CD14-positive monocyte (primary cell): ENCODE data around the gene OLFML1. TPM values are rescaled to one million over a fixed set of nuclear protein-coding genes. Genes with fewer than 3 reads are reported as not detected.

Experiments
- DNase-seq, 3 donors: peaks; one replicate each; pipeline ENCODE4 v3.0.0-alpha.2; 2011 to 2022
- H2AFZ ChIP-seq: 2 replicates; pipeline ENCODE4 v1.6.0; 2012; ENCODE audit warnings: mild to moderate bottlenecking, low read depth, low read length, inconsistent platforms; ENCODE audit not compliant: insufficient read depth, poor library complexity, severe bottlenecking
- H3K27ac ChIP-seq, 2 donors: 1 replicate in 1 of 2; 2 replicates in 1 of 2; pipeline ENCODE4 v1.5.1; 2012 to 2013; ENCODE audit warnings: low read length in 2 of 2, control low read depth in 1 of 2, inconsistent platforms in 1 of 2, low read depth in 1 of 2, mild to moderate bottlenecking in 1 of 2
- H3K27me3 ChIP-seq, 2 donors: one replicate each; pipeline versions ENCODE4 v1.6.0 to v1.6.1; 2011 to 2013; ENCODE audit warnings: low read length in 2 of 2; ENCODE audit not compliant: control insufficient read depth in 2 of 2, insufficient read depth in 2 of 2
- H3K36me3 ChIP-seq, 2 donors: replicated peaks in 1 of 2; 1 replicate in 1 of 2; 2 replicates in 1 of 2; pipeline versions ENCODE4 v1.5.1 to v1.6.1; 2012 to 2013; ENCODE audit warnings: low read length in 2 of 2, control low read depth in 1 of 2, inconsistent platforms in 1 of 2, mild to moderate bottlenecking in 1 of 2; ENCODE audit not compliant: insufficient read depth in 2 of 2, control insufficient read depth in 1 of 2
- H3K4me1 ChIP-seq, 2 donors: 1 replicate in 1 of 2; 2 replicates in 1 of 2; pipeline versions ENCODE4 v1.5.1 to v1.6.1; 2012 to 2013; ENCODE audit warnings: low read length in 2 of 2, control low read depth in 1 of 2, inconsistent platforms in 1 of 2, mild to moderate bottlenecking in 1 of 2, moderate library complexity in 1 of 2; ENCODE audit not compliant: insufficient read depth in 2 of 2, control insufficient read depth in 1 of 2
- H3K4me2 ChIP-seq: replicated peaks from 2 replicates; pipeline ENCODE3; 2012; ENCODE audit warnings: low read length, moderate library complexity, mild to moderate bottlenecking; ENCODE audit not compliant: poor library complexity, severe bottlenecking; ENCODE audit errors: extremely low read depth
- H3K4me3 ChIP-seq, 3 experiments: fragments of 200-600 bp in 1 of 3; sonication (generic) in 1 of 3; replicated peaks in 1 of 3; 1 replicate in 2 of 3; 2 replicates in 1 of 3; pipeline ENCODE4 v1.5.1; 2011 to 2013; ENCODE audit warnings: low read length in 3 of 3, mild to moderate bottlenecking in 3 of 3, control low read depth in 2 of 3, low read depth in 2 of 3, inconsistent platforms in 1 of 3, moderate library complexity in 1 of 3
- H3K79me2 ChIP-seq: 2 replicates; pipeline ENCODE4 v1.6.0; 2012; ENCODE audit warnings: mild to moderate bottlenecking, control low read depth, inconsistent platforms, low read length, moderate library complexity; ENCODE audit not compliant: insufficient read depth
- H3K9ac ChIP-seq: 2 replicates; pipeline ENCODE4 v1.6.0; 2017; ENCODE audit warnings: low read length, mild to moderate bottlenecking; ENCODE audit not compliant: insufficient read depth, poor library complexity, severe bottlenecking
- H3K9me3 ChIP-seq, 2 donors: replicated peaks in 1 of 2; 1 replicate in 1 of 2; 2 replicates in 1 of 2; pipeline versions ENCODE4 v1.5.1 to v1.6.1; 2012 to 2013; ENCODE audit warnings: low read length in 2 of 2, control low read depth in 1 of 2; ENCODE audit not compliant: control insufficient read depth in 1 of 2, insufficient read depth in 1 of 2
- H4K20me1 ChIP-seq: 2 replicates; pipeline ENCODE4 v1.6.0; 2012; ENCODE audit warnings: mild to moderate bottlenecking, low read length, control low read depth, moderate library complexity; ENCODE audit not compliant: insufficient read depth
- H3K27ac Mint-ChIP-seq, 7 donors: one replicate each; pipeline ENCODE4 v1.8.0; 2020; ENCODE audit warnings: mild to moderate bottlenecking in 7 of 7, mixed read lengths in 7 of 7, moderate library complexity in 6 of 7, inconsistent platforms in 2 of 7
- H3K27me3 Mint-ChIP-seq, 3 donors: one replicate each; pipeline ENCODE4 v1.8.0; 2021 to 2022; ENCODE audit warnings: low read depth in 3 of 3, mild to moderate bottlenecking in 3 of 3, mixed read lengths in 3 of 3, moderate library complexity in 3 of 3, inconsistent platforms in 1 of 3
- H3K36me3 Mint-ChIP-seq, 2 donors: one replicate each; pipeline ENCODE4 v1.8.0; 2020; ENCODE audit warnings: mixed read lengths in 2 of 2, inconsistent platforms in 1 of 2, mild to moderate bottlenecking in 1 of 2
- H3K4me1 Mint-ChIP-seq: one replicate; pipeline ENCODE4 v1.8.0; 2020; ENCODE audit warnings: mild to moderate bottlenecking, mixed read lengths
- H3K4me3 Mint-ChIP-seq, 2 donors: one replicate each; pipeline ENCODE4 v1.8.0; 2020; ENCODE audit warnings: mild to moderate bottlenecking in 2 of 2, mixed read lengths in 2 of 2, moderate library complexity in 1 of 2
- H3K9me3 Mint-ChIP-seq, 7 donors: one replicate each; pipeline ENCODE4 v1.8.0; 2020 to 2022; ENCODE audit warnings: mixed read lengths in 7 of 7, mild to moderate bottlenecking in 6 of 7, moderate library complexity in 6 of 7, inconsistent platforms in 2 of 7
- WGBS: methylation state at CpG from one replicate; pipeline ENCODE4 v1.1.5; 2013; ENCODE audit warnings: missing lambda C conversion rate; ENCODE audit not compliant: insufficient coverage; 5-methylcytosine and 5-hydroxymethylcytosine counted together
- intact Hi-C, 2 donors: fragments of 100-400 bp; cut with micrococcal nuclease; formaldehyde crosslinking; loops; one replicate each; pipeline versions ENCODE4 v1.15.0 to v1.15.1; 2023
- polyA plus RNA-seq, 3 donors: library from polyadenylated mRNA; depleted of rRNA in 1 of 3; unstranded in 2 of 3; stranded (reverse) in 1 of 3; fragments of 300-500 nt in 2 of 3; fragments of >200 nt in 1 of 3; fragmentation: Illumina TruSeq in 2 of 3; gene quantifications; 1 replicate in 2 of 3; 2 replicates in 1 of 3; pipeline ENCODE4 v1.2.3, GENCODE V29; 2012 to 2021
- TF ChIP-seq, protein P1 (sequence below): fragments of 200-600 bp; IDR thresholded peaks from one replicate; pipeline ENCODE4 v1.8.0; 2022; ENCODE audit warnings: antibody characterized with exemption, mild to moderate bottlenecking

Gene OLFML1
- polyA plus RNA-seq, 3 donors, result 0.11 to 0.17 TPM; not detected in 1

DNA sequence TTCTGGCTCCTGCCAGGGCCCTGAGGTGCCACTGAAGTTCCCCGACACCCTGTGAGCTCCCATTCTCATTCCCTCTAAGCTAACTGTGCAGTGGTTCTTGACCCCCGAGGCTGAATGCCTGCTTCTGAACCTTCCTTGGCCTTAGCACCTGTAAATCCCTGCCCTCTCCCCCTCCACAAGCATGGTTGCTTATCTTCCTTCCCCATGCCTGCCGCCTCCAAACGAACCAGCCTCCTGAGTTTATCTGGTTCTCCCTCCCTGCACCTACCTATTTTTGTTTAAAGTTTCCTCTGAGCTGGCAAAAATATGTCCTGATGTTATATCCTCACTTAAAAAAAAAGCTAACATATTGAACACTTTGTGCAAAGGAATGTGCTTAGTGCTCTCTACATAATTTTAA, 62.4 kb downstream of the OLFML1 start:
- H3K9me3 Mint-ChIP-seq, result no peaks in the 10 kb centered on the region
- Histone ChIP-seq H3K27ac (no peak overlapping the region), H3K36me3 (peaks cover 12 to 44% of the 10 kb centered on the region in 2 donors), H3K27me3 (no peaks in the 10 kb centered on the region), H3K4me1 (no peaks in the 10 kb centered on the region), H3K9ac (no peak overlapping the region), H4K20me1 (peaks cover 74% of the 10 kb centered on the region), H3K4me2 (no peak overlapping the region), H2AFZ (no peak overlapping the region), H3K9me3 (no peaks in the 10 kb centered on the region), H3K4me3 (no peak overlapping the region), H3K79me2 (no peaks in the 10 kb centered on the region)
- H3K27ac Mint-ChIP-seq, result peak overlapping the region in 1 of 7 donors; percentile 48
- intact Hi-C loops, result no loop called here
- H3K36me3 Mint-ChIP-seq, result peaks cover 42 to 43% of the 10 kb centered on the region in 2 donors
- TF ChIP-seq, protein P1, sequence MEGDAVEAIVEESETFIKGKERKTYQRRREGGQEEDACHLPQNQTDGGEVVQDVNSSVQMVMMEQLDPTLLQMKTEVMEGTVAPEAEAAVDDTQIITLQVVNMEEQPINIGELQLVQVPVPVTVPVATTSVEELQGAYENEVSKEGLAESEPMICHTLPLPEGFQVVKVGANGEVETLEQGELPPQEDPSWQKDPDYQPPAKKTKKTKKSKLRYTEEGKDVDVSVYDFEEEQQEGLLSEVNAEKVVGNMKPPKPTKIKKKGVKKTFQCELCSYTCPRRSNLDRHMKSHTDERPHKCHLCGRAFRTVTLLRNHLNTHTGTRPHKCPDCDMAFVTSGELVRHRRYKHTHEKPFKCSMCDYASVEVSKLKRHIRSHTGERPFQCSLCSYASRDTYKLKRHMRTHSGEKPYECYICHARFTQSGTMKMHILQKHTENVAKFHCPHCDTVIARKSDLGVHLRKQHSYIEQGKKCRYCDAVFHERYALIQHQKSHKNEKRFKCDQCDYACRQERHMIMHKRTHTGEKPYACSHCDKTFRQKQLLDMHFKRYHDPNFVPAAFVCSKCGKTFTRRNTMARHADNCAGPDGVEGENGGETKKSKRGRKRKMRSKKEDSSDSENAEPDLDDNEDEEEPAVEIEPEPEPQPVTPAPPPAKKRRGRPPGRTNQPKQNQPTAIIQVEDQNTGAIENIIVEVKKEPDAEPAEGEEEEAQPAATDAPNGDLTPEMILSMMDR, result no peak
- H3K4me1 Mint-ChIP-seq, result no peaks in the 10 kb centered on the region
- 89% methylated on average over 4 of the region's 4 CpGs for WGBS
- DNase-seq, result no peak
- H3K4me3 Mint-ChIP-seq, result no peak overlapping the region
- peaks cover 2 to 4% (median 3%) of the 10 kb centered on the region in 3 donors for H3K27me3 Mint-ChIP-seq

DNA sequence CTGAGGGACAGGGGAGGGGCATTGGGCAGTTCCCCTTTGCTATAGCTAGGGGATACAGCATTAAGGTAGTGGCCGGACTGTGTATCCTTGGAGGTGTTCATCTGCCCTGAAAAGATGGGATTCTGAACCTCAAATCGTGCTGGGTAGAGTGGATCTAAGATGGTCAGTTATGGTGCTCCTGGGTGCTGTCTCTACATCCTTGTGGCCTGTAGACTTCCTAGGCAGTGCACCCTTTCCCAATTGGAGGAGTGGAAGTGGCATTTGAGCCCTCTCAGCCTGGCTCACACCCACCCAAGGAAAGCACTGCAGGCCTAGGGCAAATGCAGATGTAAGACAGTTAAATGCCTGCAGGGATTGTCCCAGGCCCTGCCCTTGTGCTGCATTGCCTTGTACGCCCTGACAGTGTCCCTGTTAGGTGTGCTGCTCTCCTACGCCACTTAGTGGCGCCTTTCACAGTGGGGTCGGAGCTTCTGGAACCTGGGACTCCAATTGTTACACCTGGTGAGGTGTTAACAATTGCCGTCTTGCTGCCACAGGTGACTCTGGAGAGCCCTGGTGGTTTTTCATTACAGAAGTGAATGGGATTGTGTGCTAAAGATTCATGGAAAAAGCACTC, 63.5 kb downstream of the OLFML1 start:
- intact Hi-C loops, result no loop called here
- Mint-ChIP-seq H3K36me3 (peaks cover 49 to 52% of the 10 kb centered on the region in 2 donors), H3K27ac (no peak overlapping the region), H3K4me3 (no peak overlapping the region), H3K4me1 (no peaks in the 10 kb centered on the region), H3K27me3 (peaks cover 2 to 4% (median 3%) of the 10 kb centered on the region in 3 donors), H3K9me3 (no peaks in the 10 kb centered on the region)
- Histone ChIP-seq H2AFZ (no peak overlapping the region), H3K27me3 (no peaks in the 10 kb centered on the region), H3K9me3 (no peaks in the 10 kb centered on the region), H3K9ac (no peak overlapping the region), H3K27ac (no peak overlapping the region), H4K20me1 (peaks cover 71% of the 10 kb centered on the region), H3K4me3 (no peak overlapping the region), H3K4me1 (no peaks in the 10 kb centered on the region), H3K36me3 (peaks cover 17 to 54% of the 10 kb centered on the region in 2 donors), H3K4me2 (no peak overlapping the region), H3K79me2 (no peaks in the 10 kb centered on the region)
- no peak for DNase-seq
- 85% methylated on average over 6 of the region's 7 CpGs for WGBS
- TF ChIP-seq, protein P1, result no peak
